HEK293 (cell line): ENCODE measurements around the gene CSF3R.

Source experiments
- ATF2 ChIP-seq: fragments of 450-650 bp; formaldehyde crosslinking; IDR thresholded peaks from 2 replicates; pipeline ENCODE4 v1.5.1; 2016; ENCODE audit warnings: missing biosample characterization, missing genetic modification characterization, low read depth
- KLF1 ChIP-seq: fragments of 450-650 bp; formaldehyde crosslinking; IDR thresholded peaks from 2 replicates; pipeline ENCODE4 v1.5.1; 2016; ENCODE audit warnings: missing biosample characterization, missing genetic modification characterization
- KLF10 ChIP-seq: fragments of 450-650 bp; IDR thresholded peaks from 2 replicates; pipeline ENCODE4 v1.5.1; 2018; ENCODE audit warnings: missing biosample characterization, mild to moderate bottlenecking, missing genetic modification characterization
- REST ChIP-seq: fragments of 450-650 bp; formaldehyde crosslinking; IDR thresholded peaks from 2 replicates; pipeline ENCODE4 v1.5.1; 2016; ENCODE audit warnings: missing biosample characterization, missing genetic modification characterization
- TCF7L2 ChIP-seq: IDR thresholded peaks from 2 replicates; pipeline ENCODE4 v1.6.1; 2011; ENCODE audit warnings: low read depth, mild to moderate bottlenecking, inconsistent platforms, low read length, moderate library complexity, borderline replicate concordance
- ZFHX2 ChIP-seq: fragments of 450-650 bp; formaldehyde crosslinking; conservative IDR thresholded peaks from 2 replicates; pipeline ENCODE4 v1.5.1; 2016; ENCODE audit warnings: missing biosample characterization, missing genetic modification characterization
- ZFP69B ChIP-seq: fragments of 450-650 bp; formaldehyde crosslinking; IDR thresholded peaks from 2 replicates; pipeline ENCODE4 v1.5.1; 2016; ENCODE audit warnings: missing biosample characterization, missing genetic modification characterization
- ZNF366 ChIP-seq: fragments of 450-650 bp; formaldehyde crosslinking; conservative IDR thresholded peaks from 2 replicates; pipeline ENCODE4 v1.5.1; 2016; ENCODE audit warnings: missing biosample characterization, missing genetic modification characterization
- ZNF560 ChIP-seq: fragments of 450-650 bp; formaldehyde crosslinking; IDR thresholded peaks from 2 replicates; pipeline ENCODE4 v1.5.1; 2017; ENCODE audit warnings: missing biosample characterization, missing genetic modification characterization, borderline replicate concordance
- ZNF580 ChIP-seq: fragments of 450-650 bp; formaldehyde crosslinking; IDR thresholded peaks from 2 replicates; pipeline ENCODE4 v1.5.1; 2016; ENCODE audit warnings: missing biosample characterization, missing genetic modification characterization
- ZSCAN30 ChIP-seq: fragments of 450-650 bp; IDR thresholded peaks from 2 replicates; pipeline ENCODE4 v1.5.1; 2018; ENCODE audit warnings: missing biosample characterization, mild to moderate bottlenecking, missing genetic modification characterization, moderate library complexity
- TF ChIP-seq, protein P1 (sequence below): fragments of 450-650 bp; formaldehyde crosslinking; IDR thresholded peaks from 2 replicates; pipeline ENCODE4 v1.5.1; 2016; ENCODE audit warnings: missing biosample characterization, missing genetic modification characterization

- TF ChIP-seq TCF7L2: no peak
- no peak for TF ChIP-seq ZNF366 (tag by site-specific recombination)
- TF ChIP-seq ZFHX2 (tag by site-specific recombination): no peak
- TF ChIP-seq, protein P1, sequence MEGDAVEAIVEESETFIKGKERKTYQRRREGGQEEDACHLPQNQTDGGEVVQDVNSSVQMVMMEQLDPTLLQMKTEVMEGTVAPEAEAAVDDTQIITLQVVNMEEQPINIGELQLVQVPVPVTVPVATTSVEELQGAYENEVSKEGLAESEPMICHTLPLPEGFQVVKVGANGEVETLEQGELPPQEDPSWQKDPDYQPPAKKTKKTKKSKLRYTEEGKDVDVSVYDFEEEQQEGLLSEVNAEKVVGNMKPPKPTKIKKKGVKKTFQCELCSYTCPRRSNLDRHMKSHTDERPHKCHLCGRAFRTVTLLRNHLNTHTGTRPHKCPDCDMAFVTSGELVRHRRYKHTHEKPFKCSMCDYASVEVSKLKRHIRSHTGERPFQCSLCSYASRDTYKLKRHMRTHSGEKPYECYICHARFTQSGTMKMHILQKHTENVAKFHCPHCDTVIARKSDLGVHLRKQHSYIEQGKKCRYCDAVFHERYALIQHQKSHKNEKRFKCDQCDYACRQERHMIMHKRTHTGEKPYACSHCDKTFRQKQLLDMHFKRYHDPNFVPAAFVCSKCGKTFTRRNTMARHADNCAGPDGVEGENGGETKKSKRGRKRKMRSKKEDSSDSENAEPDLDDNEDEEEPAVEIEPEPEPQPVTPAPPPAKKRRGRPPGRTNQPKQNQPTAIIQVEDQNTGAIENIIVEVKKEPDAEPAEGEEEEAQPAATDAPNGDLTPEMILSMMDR: no peak
- TF ChIP-seq ZSCAN30 (tag by site-specific recombination): no peak
- TF ChIP-seq ZFP69B (tag by site-specific recombination): no peak
- TF ChIP-seq ZNF560: no peak
- TF ChIP-seq KLF1 (tag by site-specific recombination): no peak
- no peak for TF ChIP-seq ATF2 (tag by site-specific recombination)
- TF ChIP-seq REST (tag by site-specific recombination): no peak
- TF ChIP-seq ZNF580 (tag by site-specific recombination): no peak
- TF ChIP-seq KLF10 (tag by site-specific recombination): no peak
Measured at GRCh38 chr1:36425791-36426190, 56.9 kb downstream of the CSF3R start.
